ENCODE data around the gene ICOSLG. TPM values are rescaled to one million over a fixed set of nuclear protein-coding genes. Genes with fewer than 3 reads are reported as not detected.
"Not testable (repeated sequence)": the region's sequence is repeated elsewhere in the genome, so short reads cannot be mapped to it uniquely, and the experiment has no call there.

The ICOSLG gene
- total and polyA plus RNA-seq, 2 experiments from 2014 or later: 1.9 to 2.4 TPM

DNA sequence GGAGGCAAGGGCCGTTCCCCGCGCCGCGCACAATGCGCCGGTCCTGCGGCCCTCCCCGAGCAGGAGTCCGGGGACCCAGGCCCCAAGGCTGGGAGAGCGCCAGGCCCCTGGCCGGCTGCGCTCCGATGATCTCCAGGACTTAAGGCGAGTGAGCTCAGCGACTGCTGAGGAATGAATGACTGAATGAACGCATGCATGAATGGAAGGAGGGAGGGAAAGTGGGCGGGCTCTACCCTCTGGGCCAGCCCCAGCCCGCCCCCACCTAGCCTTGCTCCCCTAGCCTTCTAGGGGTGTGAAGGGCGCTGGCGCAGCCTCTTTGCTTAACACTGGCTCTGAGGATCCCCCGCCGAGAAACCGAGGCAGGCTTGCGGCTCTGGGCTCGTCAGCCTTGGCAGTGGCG lies 538 bp upstream of the ICOSLG start:
- H2AFZ ChIP-seq, H3K4me3 ChIP-seq: not testable (repeated sequence)
- no CpG with 5 or more reads among the region's 27 CpGs for WGBS (ENCODE audit: low lambda C conversion rate, missing lambda C conversion rate)

GRCh38 chr21:44240353-44240752 lies 390 bp downstream of the ICOSLG start:
- no CpG with 5 or more reads among the region's 46 CpGs for WGBS (ENCODE audit: low lambda C conversion rate, missing lambda C conversion rate)
- not testable (repeated sequence) for H3K9me3 ChIP-seq (ENCODE audit: low read depth)

More for the DNA sequence above, 538 bp upstream of the ICOSLG start:
- not testable (repeated sequence) for H3K9me2 ChIP-seq (replicated peaks; ENCODE audit: insufficient read depth); DNase-seq (ENCODE audit: low spot score); H3K9me3 ChIP-seq (ENCODE audit: low read depth); H3K27me3 ChIP-seq; H3K4me2 ChIP-seq; H3K79me2 ChIP-seq; H4K20me1 ChIP-seq (ENCODE audit: insufficient read depth, poor library complexity, severe bottlenecking); H3K36me3 ChIP-seq (replicated peaks; ENCODE audit: insufficient read depth, low read depth); H3K27ac ChIP-seq; H3K4me1 ChIP-seq (ENCODE audit: insufficient read depth)

GRCh38 chr21:44229561-44229960 lies 11.2 kb downstream of the ICOSLG start:
- H3K4me2 ChIP-seq; H3K27ac ChIP-seq; H3K4me1 ChIP-seq (ENCODE audit: insufficient read depth); H3K79me2 ChIP-seq; H3K36me3 ChIP-seq (replicated peaks; ENCODE audit: insufficient read depth, low read depth); H4K20me1 ChIP-seq (ENCODE audit: insufficient read depth, poor library complexity, severe bottlenecking); H3K9me2 ChIP-seq (replicated peaks; ENCODE audit: insufficient read depth); H3K4me3 ChIP-seq; H3K27me3 ChIP-seq; DNase-seq (ENCODE audit: low spot score); H2AFZ ChIP-seq; H3K9me3 ChIP-seq (ENCODE audit: low read depth): not testable (repeated sequence)
- no CpG with 5 or more reads among the region's 22 CpGs for whole genome bisulfite sequencing (ENCODE audit: low lambda C conversion rate, missing lambda C conversion rate)

More at GRCh38 chr21:44240353-44240752, 390 bp downstream of the ICOSLG start:
- H4K20me1 ChIP-seq (ENCODE audit: insufficient read depth, poor library complexity, severe bottlenecking); H3K27ac ChIP-seq; H3K27me3 ChIP-seq; H3K79me2 ChIP-seq; DNase-seq (ENCODE audit: low spot score); H3K4me2 ChIP-seq; H2AFZ ChIP-seq; H3K4me1 ChIP-seq (ENCODE audit: insufficient read depth); H3K9me2 ChIP-seq (replicated peaks; ENCODE audit: insufficient read depth); H3K36me3 ChIP-seq (replicated peaks; ENCODE audit: insufficient read depth, low read depth); H3K4me3 ChIP-seq: not testable (repeated sequence)

GRCh38 chr21:44228109-44228508 lies 12.6 kb downstream of the ICOSLG start:
- H3K36me3 ChIP-seq (replicated peaks; ENCODE audit: insufficient read depth, low read depth); H3K4me1 ChIP-seq (ENCODE audit: insufficient read depth); H4K20me1 ChIP-seq (ENCODE audit: insufficient read depth, poor library complexity, severe bottlenecking); H2AFZ ChIP-seq; H3K27me3 ChIP-seq; H3K9me2 ChIP-seq (replicated peaks; ENCODE audit: insufficient read depth); DNase-seq (ENCODE audit: low spot score); H3K4me2 ChIP-seq; H3K9me3 ChIP-seq (ENCODE audit: low read depth); H3K4me3 ChIP-seq; H3K79me2 ChIP-seq; H3K27ac ChIP-seq: not testable (repeated sequence)
- WGBS (ENCODE audit: low lambda C conversion rate, missing lambda C conversion rate): no CpG with 5 or more reads among the region's 13 CpGs

GRCh38 chr21:44227614-44228013 lies 13.1 kb downstream of the ICOSLG start:
- not testable (repeated sequence) for H3K27me3 ChIP-seq; H4K20me1 ChIP-seq (ENCODE audit: insufficient read depth, poor library complexity, severe bottlenecking); H3K9me2 ChIP-seq (replicated peaks; ENCODE audit: insufficient read depth); H3K4me3 ChIP-seq; H3K4me2 ChIP-seq; H2AFZ ChIP-seq; H3K4me1 ChIP-seq (ENCODE audit: insufficient read depth); H3K9me3 ChIP-seq (ENCODE audit: low read depth); DNase-seq (ENCODE audit: low spot score); H3K27ac ChIP-seq; H3K79me2 ChIP-seq; H3K36me3 ChIP-seq (replicated peaks; ENCODE audit: insufficient read depth, low read depth)
- WGBS (ENCODE audit: low lambda C conversion rate, missing lambda C conversion rate): 100% methylated on average over 1 of the region's 9 CpGs

- not testable (repeated sequence) for H3K36me3 ChIP-seq (replicated peaks; ENCODE audit: insufficient read depth, low read depth); H4K20me1 ChIP-seq (ENCODE audit: insufficient read depth, poor library complexity, severe bottlenecking); H3K9me2 ChIP-seq (replicated peaks; ENCODE audit: insufficient read depth); H2AFZ ChIP-seq; DNase-seq (ENCODE audit: low spot score); H3K4me2 ChIP-seq; H3K79me2 ChIP-seq; H3K27ac ChIP-seq; H3K27me3 ChIP-seq; H3K9me3 ChIP-seq (ENCODE audit: low read depth); H3K4me3 ChIP-seq; H3K4me1 ChIP-seq (ENCODE audit: insufficient read depth)
- WGBS (ENCODE audit: low lambda C conversion rate, missing lambda C conversion rate): no CpG with 5 or more reads among the region's 6 CpGs
These were observed 15.1 kb downstream of the ICOSLG start for GRCh38 chr21:44225605-44226004.

GRCh38 chr21:44223334-44223733 lies 17.4 kb downstream of the ICOSLG start:
- no CpG with 5 or more reads among the region's 5 CpGs for WGBS (ENCODE audit: low lambda C conversion rate, missing lambda C conversion rate)
- H4K20me1 ChIP-seq (ENCODE audit: insufficient read depth, poor library complexity, severe bottlenecking); H3K79me2 ChIP-seq; H3K9me3 ChIP-seq (ENCODE audit: low read depth); H3K27me3 ChIP-seq; H2AFZ ChIP-seq; H3K36me3 ChIP-seq (replicated peaks; ENCODE audit: insufficient read depth, low read depth); H3K4me3 ChIP-seq; H3K4me2 ChIP-seq; H3K4me1 ChIP-seq (ENCODE audit: insufficient read depth); H3K9me2 ChIP-seq (replicated peaks; ENCODE audit: insufficient read depth); DNase-seq (ENCODE audit: low spot score); H3K27ac ChIP-seq: not testable (repeated sequence)

DNA sequence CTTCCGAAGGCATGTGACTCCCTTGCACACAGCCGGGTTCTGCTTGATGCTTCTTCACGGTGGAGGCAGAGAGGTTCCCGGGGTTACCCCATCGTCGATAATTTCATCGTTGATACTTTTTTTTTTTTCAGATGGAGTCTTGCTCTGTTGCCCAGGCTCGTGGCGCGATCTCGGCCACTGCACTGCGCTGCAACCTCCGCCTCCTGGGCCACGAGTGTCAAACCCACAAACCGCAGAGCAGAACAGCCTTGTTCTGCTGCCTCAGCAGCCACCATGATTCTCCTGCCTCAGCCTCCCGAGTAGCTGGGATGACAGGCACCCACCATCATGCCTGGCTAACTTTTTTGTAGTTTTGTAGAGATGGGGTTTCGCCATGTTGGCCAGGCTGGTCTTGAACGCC lies 20.1 kb downstream of the ICOSLG start:
- not testable (repeated sequence) for DNase-seq (ENCODE audit: low spot score); H3K27ac ChIP-seq; H3K27me3 ChIP-seq; H3K36me3 ChIP-seq (replicated peaks; ENCODE audit: insufficient read depth, low read depth); H3K4me1 ChIP-seq (ENCODE audit: insufficient read depth); H3K4me3 ChIP-seq; H3K9me2 ChIP-seq (replicated peaks; ENCODE audit: insufficient read depth); H3K9me3 ChIP-seq (ENCODE audit: low read depth); H4K20me1 ChIP-seq (ENCODE audit: insufficient read depth, poor library complexity, severe bottlenecking); H3K79me2 ChIP-seq; H2AFZ ChIP-seq; H3K4me2 ChIP-seq
- no CpG with 5 or more reads among the region's 18 CpGs for WGBS (ENCODE audit: low lambda C conversion rate, missing lambda C conversion rate)

DNA sequence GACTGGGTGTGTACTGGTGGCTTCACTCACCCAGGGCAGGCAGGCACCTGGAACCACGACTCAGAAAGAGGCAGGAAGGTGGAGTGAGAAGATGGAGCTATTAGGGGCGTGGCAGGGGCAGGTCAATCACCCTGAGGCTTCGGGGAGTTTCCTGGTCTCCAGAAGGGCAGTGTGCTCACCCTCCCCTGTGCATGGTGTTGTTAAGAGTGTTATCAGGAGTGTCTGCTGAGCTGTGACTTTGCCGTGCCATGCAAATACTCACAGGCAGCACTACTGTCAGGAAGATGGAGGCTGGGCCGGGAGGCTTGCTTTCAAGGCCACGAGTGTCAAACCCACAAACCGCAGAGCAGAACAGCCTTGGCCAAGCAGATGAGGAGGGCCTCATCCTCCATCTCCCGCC lies 22.3 kb downstream of the ICOSLG start:
- not testable (repeated sequence) for H3K9me3 ChIP-seq (ENCODE audit: low read depth); H2AFZ ChIP-seq; DNase-seq (ENCODE audit: low spot score); H3K79me2 ChIP-seq; H4K20me1 ChIP-seq (ENCODE audit: insufficient read depth, poor library complexity, severe bottlenecking); H3K4me3 ChIP-seq; H3K27ac ChIP-seq; H3K4me2 ChIP-seq; H3K36me3 ChIP-seq (replicated peaks; ENCODE audit: insufficient read depth, low read depth); H3K9me2 ChIP-seq (replicated peaks; ENCODE audit: insufficient read depth); H3K4me1 ChIP-seq (ENCODE audit: insufficient read depth); H3K27me3 ChIP-seq
- no CpG with 5 or more reads among the region's 8 CpGs for WGBS (ENCODE audit: low lambda C conversion rate, missing lambda C conversion rate)

Measured in hepatocyte (in vitro differentiated cells).